GM12874 (cell line): ENCODE measurements around the gene PRKN.

Source experiments
- CTCF ChIP-seq: IDR thresholded peaks from 2 replicates; pipeline ENCODE4 v1.5.1; 2011; ENCODE audit warnings: low read depth, mild to moderate bottlenecking, control low read depth, low read length, moderate library complexity; ENCODE audit not compliant: insufficient read depth

Gene PRKN

GRCh38 chr6:161415302-161415855 is 1312.2 kb downstream of the PRKN start:
- TF ChIP-seq CTCF = no peak

- no peak for TF ChIP-seq CTCF
Measured at GRCh38 chr6:161414707-161415106, 1312.9 kb downstream of the PRKN start.

GRCh38 chr6:161414180-161414579 is 1313.4 kb downstream of the PRKN start:
- TF ChIP-seq CTCF = no peak

- no peak for TF ChIP-seq CTCF
Measured at GRCh38 chr6:161413355-161413771, 1314.2 kb downstream of the PRKN start.

- TF ChIP-seq CTCF = no peak
Measured at GRCh38 chr6:161412795-161413194, 1314.8 kb downstream of the PRKN start.

- no peak for TF ChIP-seq CTCF
Measured at GRCh38 chr6:161411265-161411944, 1316.2 kb downstream of the PRKN start.

- no peak for TF ChIP-seq CTCF
Measured at GRCh38 chr6:161410736-161411135, 1316.8 kb downstream of the PRKN start.
